OCI-LY7 (cell line): ENCODE results near the gene ROPN1L.

Source experiments
- EZH2phosphoT487 ChIP-seq: fragments of 200-600 bp; sonication (generic); IDR thresholded peaks from 2 replicates; pipeline ENCODE4 v1.6.1; 2018; ENCODE audit warnings: low read depth, borderline replicate concordance, mild to moderate bottlenecking, mixed run types, antibody characterized with exemption, low read length, moderate library complexity, mixed read lengths
- TF ChIP-seq, protein P1 (sequence below): fragments of 200-600 bp; sonication (generic); conservative IDR thresholded peaks from 2 replicates; pipeline ENCODE4 v1.5.1; 2014; ENCODE audit warnings: mild to moderate bottlenecking, antibody characterized with exemption, low read length, moderate library complexity, mixed read lengths

DNA sequence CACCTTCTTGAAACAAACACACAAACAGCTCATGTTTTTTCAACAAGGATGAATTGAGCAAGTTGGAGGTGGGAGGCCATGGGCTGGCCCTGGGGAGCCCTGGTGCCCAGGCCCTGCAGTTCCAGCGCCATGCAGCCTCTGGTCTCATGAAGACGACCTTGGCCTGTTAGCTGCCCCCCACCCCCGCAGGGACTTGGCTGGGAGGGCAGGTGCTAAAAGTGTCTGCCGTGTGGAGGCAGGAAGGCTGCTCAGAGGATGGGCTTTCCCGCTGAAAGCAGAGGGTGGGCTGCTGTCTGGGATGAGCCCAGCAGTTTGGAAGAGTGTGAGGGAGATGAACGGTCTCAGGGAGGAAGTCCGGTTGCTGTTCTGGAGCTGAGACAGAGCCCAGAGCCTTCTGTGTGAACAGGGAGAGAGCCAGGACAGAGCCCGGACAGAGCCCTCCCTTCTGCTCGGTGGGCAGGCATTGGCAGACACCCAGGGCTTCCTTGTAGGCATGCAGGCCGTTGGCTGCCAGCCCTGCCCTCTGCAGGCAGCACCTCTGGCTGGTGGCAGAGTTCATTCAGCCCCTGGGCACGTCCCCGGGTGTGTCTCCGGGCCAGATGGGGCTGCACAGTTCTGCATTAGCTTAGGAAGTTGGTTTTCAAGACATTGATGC is 18.7 kb downstream of the ROPN1L start:
- TF ChIP-seq, protein P1, sequence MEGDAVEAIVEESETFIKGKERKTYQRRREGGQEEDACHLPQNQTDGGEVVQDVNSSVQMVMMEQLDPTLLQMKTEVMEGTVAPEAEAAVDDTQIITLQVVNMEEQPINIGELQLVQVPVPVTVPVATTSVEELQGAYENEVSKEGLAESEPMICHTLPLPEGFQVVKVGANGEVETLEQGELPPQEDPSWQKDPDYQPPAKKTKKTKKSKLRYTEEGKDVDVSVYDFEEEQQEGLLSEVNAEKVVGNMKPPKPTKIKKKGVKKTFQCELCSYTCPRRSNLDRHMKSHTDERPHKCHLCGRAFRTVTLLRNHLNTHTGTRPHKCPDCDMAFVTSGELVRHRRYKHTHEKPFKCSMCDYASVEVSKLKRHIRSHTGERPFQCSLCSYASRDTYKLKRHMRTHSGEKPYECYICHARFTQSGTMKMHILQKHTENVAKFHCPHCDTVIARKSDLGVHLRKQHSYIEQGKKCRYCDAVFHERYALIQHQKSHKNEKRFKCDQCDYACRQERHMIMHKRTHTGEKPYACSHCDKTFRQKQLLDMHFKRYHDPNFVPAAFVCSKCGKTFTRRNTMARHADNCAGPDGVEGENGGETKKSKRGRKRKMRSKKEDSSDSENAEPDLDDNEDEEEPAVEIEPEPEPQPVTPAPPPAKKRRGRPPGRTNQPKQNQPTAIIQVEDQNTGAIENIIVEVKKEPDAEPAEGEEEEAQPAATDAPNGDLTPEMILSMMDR: no peak
- TF ChIP-seq EZH2phosphoT487: no peak
